Activated gamma-delta T cell treated with Interleukin-2 at 50 U/mL for 16 hours (primary cell): Measurements from ENCODE around the gene TRIM26.

Experiments used
- DNase-seq: peaks from one replicate; pipeline ENCODE4 v3.0.0-alpha.2; 2020

Gene TRIM26

DNA sequence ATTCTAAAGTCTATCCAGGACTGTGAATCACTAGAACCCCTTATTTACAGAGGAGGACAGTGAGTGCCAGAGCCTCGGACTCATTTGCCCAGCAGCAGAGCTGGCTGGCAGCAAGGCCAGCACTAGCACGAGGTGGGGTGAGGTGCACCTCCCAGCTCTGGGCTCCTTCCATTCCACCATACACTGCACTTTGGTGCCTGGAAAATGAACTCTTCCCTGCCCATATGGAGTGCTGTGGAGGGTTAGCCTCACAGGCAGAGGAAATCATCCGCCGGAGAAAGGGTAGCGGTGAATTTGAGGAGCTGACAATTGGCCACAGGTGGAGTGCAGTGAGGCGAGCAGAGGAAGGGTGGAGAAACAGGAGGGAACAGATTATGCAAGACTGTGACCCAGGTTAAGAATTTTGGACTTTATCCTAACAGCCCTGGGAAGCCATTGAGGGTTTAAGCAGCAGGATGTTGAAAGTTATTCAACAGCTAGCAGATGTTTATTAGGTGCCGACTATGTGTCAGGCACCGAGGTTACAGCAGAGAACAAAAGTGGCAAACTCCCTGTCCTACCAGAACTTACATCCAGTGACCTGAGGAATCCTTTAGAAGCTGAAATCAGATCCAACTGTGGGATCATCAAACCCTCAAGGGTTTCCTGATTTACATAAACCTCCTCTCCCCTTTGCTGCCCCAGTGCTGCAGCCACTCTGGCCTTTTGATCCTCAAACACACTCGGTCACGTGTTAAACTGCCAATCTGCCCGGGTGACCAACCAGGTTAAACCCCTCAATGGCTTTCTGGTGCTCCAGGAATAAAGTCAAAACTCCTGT lies 6.2 kb downstream of the TRIM26 start:
- DNase-seq: no peak

GRCh38 chr6:30206152-30206551 lies 7.1 kb downstream of the TRIM26 start:
- no peak for DNase-seq

GRCh38 chr6:30204116-30204515 lies 9.1 kb downstream of the TRIM26 start:
- no peak for DNase-seq

DNA sequence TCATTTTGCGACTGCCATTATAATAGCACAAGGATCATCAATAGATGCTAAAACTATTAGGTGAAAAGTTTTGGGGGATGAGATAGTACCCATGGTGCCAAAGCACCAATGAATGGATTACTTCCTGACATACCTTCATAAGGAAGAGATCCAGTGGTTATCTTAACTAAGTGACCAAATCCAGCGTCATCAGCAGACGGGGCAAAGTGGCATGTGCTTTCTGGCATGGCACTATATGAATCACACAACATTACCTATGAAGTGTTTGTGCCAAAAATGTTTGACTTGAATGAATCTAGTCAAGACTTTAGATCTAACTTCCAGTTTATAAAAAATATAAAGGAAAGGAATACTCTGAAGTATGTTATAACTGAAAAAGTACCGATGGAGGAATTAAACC lies 10.8 kb downstream of the TRIM26 start:
- no peak for DNase-seq

DNA sequence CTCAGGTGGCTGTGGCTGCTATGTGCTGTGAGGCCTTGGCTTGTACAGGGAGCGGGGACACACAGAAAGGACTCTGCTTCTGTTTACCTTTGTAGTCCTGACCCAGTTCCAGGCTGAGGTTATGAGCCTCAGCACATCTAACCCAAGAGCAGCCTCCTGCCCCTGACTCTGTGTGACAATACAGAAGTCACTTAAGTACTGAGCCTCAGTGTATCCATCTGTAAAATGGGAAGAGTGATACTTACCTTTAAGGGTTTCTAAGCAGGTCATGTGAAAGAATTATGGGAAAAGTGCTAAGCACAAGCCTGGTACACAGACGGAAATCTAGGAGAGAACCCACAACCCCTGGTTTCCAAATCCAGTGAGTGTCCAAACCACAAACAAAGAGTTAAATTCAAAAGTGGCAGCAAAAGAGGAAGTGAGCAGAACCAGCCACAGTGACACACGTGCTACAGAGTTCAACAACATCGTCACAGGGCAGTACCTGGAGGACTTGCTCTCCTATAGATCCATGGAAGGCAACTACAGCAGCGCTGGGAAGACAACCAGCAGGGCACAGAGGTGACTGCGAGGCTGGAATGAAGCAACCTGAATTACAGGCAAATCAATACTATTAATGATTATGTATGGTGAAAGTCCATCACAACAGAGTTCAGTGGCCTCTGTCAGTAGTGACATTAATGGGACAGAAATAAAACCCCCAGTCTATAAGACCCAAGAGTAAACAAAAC lies 12.5 kb downstream of the TRIM26 start:
- DNase-seq: no peak

GRCh38 chr6:30198166-30199084 lies 14.8 kb downstream of the TRIM26 start:
- DNase-seq: no peak

DNA sequence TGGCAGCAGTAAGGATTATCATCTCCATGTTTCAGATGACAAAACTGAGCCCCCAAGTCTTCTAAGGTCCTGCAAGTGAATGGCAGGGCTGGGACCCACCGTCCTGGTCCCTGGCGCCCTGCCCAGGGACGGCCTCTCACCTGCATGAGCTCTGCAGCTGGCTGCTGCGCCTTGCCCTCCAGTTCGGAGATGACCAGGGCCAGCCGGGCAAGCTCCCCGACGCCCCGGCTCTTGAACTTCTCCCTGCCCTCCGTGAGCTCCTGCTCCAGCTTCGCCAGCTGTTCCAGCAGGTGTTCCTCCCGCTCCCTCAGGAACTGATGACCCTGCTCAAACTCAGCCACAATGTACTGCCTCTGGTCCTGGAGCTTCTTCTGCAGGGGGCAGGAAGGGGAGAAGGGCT lies 16.8 kb downstream of the TRIM26 start:
- no peak for DNase-seq

- DNase-seq: no peak
These were observed 17.3 kb downstream of the TRIM26 start for GRCh38 chr6:30195951-30196350.

- DNase-seq: no peak
These were observed 18.2 kb downstream of the TRIM26 start for GRCh38 chr6:30194797-30195690.

GRCh38 chr6:30192076-30192475 lies 21.1 kb downstream of the TRIM26 start:
- DNase-seq: no peak

DNA sequence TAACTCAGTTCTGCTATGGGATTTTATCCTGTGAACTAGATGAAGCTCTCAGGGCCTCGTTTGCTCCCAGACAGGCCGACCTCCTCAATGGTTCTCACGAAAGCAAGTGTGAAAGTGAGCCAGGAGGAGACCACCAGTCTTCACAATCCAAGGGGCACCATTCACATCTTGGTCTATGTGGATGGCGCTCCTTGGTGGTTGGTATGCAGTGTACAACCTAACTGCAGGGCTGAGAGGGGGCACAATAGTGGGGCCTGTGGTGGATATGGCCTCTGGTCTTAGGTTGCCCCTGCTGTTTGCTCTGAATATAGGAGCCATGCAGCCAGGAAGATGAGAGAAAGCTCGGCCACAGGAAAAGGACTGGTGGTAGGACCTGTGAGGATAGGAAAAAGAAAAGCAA lies 24.7 kb downstream of the TRIM26 start:
- no peak for DNase-seq

- no peak for DNase-seq
These were observed 27.2 kb downstream of the TRIM26 start for GRCh38 chr6:30185846-30186484.

GRCh38 chr6:30184417-30185031 lies 28.7 kb downstream of the TRIM26 start:
- no peak for DNase-seq

DNA sequence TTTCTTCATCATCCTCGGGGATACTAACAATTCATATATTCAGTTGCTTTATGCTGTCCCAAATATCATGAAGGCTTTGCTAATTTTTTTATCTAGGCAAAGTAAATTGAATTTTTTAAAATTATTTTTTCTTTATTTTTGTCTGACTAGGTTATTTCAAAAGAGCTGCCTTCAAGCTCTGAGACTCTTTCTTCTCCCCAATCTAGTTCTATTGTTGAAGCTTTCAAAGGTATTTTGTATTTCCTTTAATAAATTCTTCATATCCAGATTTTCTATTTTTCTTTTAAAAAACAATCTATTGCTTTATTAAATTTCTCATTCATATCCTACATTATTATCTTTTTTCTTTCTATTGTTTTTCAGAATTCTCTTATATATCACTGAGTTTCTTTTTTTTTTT lies 33.1 kb downstream of the TRIM26 start:
- DNase-seq: no peak

DNA sequence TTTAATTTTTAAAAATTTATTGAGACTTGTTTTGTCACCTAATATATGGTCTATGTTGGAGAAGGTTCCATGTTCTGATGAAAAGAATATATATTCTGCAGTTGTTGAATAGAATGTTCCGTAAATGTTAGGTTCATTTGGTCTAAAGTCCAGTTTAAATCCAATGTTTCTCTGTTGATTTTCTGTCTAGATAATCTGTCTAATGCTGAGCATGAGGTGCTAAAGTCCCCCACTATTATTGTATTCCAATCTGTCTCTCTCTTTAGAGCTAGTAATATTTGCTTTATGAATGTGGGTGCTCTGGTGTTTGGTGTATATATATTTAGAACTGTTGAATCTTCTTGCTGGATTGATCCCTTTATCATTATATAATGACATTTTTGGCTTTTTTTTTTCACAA lies 34.4 kb downstream of the TRIM26 start:
- DNase-seq: no peak

- no peak for DNase-seq
These were observed 37.4 kb downstream of the TRIM26 start for GRCh38 chr6:30175765-30176164.

DNA sequence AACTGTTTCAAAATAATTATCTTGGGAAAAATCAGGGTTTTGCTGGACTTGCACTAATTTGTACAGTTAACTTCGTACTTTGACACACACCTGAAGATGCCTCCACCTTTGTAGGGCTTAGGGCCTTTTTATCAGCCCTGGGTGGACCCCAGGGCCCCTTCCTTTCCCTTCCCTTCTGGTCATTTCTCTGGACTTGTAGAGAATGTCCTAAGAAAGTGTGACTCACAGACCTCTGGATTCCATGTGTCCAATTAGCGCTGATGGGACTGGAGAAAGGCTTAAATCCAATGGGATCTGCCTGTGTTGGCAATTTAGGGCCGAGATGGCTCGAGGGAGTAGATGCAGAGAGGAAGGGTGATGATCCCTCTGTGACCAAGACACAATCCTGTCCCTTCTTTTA lies 40.5 kb downstream of the TRIM26 start:
- DNase-seq: no peak

- no peak for DNase-seq
These were observed 41.3 kb downstream of the TRIM26 start for GRCh38 chr6:30171677-30172471.

DNA sequence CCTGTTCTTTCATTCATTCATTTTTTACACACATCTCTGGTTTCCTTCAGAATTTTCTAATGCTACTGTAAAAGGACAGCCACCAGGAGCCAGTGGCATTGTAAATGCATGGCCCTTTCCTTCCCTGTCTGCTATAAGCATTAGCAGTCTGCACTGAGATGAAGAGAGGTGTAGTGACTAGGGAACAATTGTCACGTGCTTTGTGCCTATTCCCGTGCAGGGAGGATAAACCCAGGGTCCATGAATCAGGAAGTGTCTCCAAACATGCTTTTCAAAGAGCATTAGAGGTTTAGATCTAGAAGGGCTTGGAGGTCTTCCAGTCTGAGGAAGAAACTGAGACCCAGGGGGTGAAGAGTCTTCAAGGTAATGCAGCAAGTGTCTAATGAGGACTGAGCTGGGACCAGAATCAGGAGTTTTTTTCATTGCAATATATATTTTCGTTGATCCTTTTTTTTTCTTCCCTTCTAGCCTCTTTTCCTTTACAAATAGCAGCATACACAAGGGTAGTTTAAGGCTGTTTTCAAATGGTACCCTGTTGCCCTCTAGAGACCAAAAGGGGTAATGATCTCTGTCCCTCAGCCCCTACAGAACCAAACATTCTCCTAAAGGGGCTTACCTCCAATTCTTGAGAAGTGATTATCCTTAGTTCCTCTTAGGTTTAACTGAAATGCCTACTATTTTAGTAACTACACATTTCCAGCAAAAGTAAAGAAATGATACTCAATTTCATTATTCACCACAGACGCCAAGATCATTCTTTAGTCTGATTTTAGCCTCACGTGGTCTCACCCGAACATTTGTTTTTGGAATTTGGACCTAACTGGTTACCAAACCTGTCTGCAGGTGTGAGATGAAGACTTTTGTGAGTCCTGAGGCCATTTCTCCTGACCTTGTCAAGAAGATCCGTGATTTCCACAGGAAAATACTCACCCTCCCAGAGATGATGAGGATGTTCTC lies 43.3 kb downstream of the TRIM26 start:
- DNase-seq: no peak
